Mucosa of rectum (tissue), 2 donors: ENCODE results near the gene OMG.

Experiments used
- H3K27ac ChIP-seq, 2 donors: one replicate each; pipeline ENCODE4 v1.7.0; 2013; ENCODE audit warnings: inconsistent platforms in 2 of 2, low read depth in 2 of 2, low read length in 2 of 2
- H3K27me3 ChIP-seq, 2 donors: one replicate each; pipeline ENCODE4 v1.7.0; 2013; ENCODE audit warnings: low read length in 2 of 2; ENCODE audit not compliant: control insufficient read depth in 2 of 2, insufficient read depth in 2 of 2
- H3K36me3 ChIP-seq, 2 donors: one replicate each; pipeline ENCODE4 v1.7.0; 2013; ENCODE audit warnings: low read length in 2 of 2; ENCODE audit not compliant: control insufficient read depth in 2 of 2, insufficient read depth in 2 of 2
- H3K4me1 ChIP-seq, 2 donors: one replicate each; pipeline ENCODE4 v1.7.0; 2013; ENCODE audit warnings: low read length in 2 of 2, mild to moderate bottlenecking in 1 of 2; ENCODE audit not compliant: control insufficient read depth in 2 of 2, insufficient read depth in 2 of 2
- H3K4me3 ChIP-seq, 2 donors: one replicate each; pipeline ENCODE4 v1.7.0; 2013; ENCODE audit warnings: low read length in 2 of 2
- H3K9ac ChIP-seq, 2 donors: one replicate each; pipeline ENCODE4 v1.7.0; 2013; ENCODE audit warnings: low read length in 2 of 2, low read depth in 1 of 2, mild to moderate bottlenecking in 1 of 2
- H3K9me3 ChIP-seq, 2 donors: one replicate each; pipeline ENCODE4 v1.7.0; 2013; ENCODE audit warnings: low read length in 2 of 2; ENCODE audit not compliant: control insufficient read depth in 2 of 2
- donor health status: healthy.
- donor health status: Normal muscosa, but diverticular disease.

The OMG gene

DNA sequence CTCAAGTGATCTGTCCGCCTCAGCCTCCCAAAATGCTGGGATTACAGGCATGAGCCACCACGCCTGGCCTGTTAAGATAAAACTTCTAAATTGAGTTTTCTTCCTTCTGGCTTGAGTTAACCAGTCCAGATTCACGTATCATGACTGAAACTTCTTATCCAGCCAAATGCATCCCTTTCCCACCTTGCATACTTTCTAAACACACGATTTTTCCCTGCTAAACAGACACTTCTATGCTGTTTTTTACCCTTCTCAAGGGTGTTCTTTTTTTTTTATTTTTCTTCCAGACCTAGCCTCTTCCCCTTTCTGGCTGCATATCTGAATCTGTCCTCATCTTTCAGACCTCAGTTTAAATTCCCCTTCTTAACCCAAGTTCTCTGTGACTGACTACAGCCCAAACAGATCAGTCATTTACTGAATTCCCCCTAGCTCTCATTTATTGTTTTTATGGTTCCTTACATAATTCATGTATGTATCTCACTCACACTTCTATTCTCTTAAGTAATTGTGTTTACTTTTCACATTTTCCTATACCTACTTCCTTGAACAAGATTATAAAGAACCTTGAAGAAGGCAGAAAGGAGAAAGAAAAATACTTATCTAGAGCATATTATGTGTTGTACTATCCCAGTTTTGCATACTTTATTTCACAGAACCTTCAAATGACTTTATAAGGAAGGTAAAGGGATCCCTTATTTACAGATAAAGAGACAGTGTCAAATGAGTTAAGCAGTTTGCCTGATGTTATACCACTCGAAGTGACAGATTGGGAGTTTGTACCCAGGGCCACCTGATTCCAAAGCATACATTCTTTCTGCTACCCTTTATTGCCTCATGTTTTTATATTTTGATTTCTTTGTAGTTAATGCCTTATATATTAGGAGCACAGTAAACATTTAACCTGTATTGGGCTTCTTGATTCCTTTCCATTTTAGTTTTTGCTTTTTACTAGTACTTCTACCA lies 11.6 kb upstream of the OMG start:
- peak overlapping the region in 1 of 2 donors; percentile 13 for H3K9ac ChIP-seq
- H3K4me3 ChIP-seq, result peak overlapping the region in 1 of 2 donors; percentile 20
- peak overlapping the region; percentile 67 for H3K27ac ChIP-seq
- H3K4me1 ChIP-seq, result peaks cover 5 to 10% of the 10 kb centered on the region in 2 donors
- no peaks in the 10 kb centered on the region for H3K27me3 ChIP-seq
- no peaks in the 10 kb centered on the region for H3K9me3 ChIP-seq
- H3K36me3 ChIP-seq, result peaks cover 7 to 11% of the 10 kb centered on the region in 2 donors

DNA sequence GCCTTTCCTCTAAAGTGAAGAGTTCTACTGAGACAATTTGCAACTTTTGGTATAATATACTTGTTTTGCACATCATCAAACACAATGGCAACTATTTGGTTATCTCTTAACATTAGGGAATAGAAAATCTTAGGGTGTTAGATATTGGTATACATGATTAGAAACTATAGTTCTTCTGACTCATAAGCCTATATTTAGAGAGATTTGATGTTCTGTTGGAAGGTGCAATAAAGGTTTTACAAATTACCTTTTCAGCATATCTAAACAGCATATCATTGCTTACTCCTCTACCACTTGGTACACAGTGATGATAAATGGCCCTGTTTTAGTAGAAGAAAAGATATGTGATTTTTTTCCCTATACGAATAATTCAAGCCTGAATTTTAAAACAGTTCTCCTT lies 10.6 kb upstream of the OMG start:
- H3K27ac ChIP-seq, result no peak overlapping the region

DNA sequence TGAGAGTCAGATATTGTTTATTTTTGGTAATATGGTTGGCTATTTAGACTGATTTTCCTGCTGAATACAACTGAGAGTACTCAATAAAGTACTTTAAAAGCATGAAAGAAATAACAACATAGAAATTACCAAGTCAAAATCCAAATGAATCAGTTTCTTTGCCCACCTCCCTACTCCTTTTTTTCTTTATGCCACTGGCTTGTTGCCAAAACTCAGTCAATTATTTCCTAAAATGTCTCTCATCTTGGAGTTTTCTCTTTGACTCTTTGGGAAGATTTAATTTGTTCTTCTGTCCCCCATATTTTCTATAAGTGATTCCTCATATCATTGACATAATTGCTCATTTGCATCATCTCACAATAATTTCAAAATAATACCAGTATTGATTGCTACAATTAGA lies 2.6 kb upstream of the OMG start:
- Histone ChIP-seq H3K9ac (no peak overlapping the region), H3K27me3 (no peaks in the 10 kb centered on the region)

More for the DNA sequence above, 10.6 kb upstream of the OMG start:
- Histone ChIP-seq H3K27me3 (no peaks in the 10 kb centered on the region), H3K4me1 (peaks cover 5 to 10% of the 10 kb centered on the region in 2 donors), H3K36me3 (peaks cover 7 to 11% of the 10 kb centered on the region in 2 donors), H3K4me3 (peak overlapping the region in 1 of 2 donors; percentile 20), H3K9me3 (no peaks in the 10 kb centered on the region), H3K9ac (no peak overlapping the region)

DNA sequence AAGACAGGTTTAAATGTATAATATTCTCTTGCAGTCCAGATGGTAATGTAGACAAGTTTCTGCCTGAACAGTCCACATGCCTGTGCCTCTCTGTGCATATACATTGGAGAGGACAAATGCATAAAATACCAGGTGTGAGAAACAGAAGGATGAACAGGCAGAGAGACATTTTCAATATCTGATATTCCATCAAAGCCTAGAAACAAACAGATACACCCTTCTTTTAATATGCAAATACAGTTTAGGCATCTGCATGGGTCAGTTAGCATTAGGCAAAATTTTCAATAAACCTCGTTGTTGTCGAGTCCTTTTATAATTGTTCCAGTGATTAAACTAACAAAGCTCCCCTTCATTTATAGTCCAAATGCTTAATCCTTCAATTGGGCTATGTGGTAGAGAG lies 897 bp downstream of the OMG start:
- Histone ChIP-seq H3K36me3 (peaks cover 0 to 3% of the 10 kb centered on the region in 2 donors), H3K27me3 (no peaks in the 10 kb centered on the region), H3K27ac (no peak overlapping the region), H3K9ac (no peak overlapping the region), H3K4me1 (no peaks in the 10 kb centered on the region), H3K4me3 (no peak overlapping the region), H3K9me3 (no peaks in the 10 kb centered on the region)

More for the DNA sequence above, 2.6 kb upstream of the OMG start:
- Histone ChIP-seq H3K27ac (no peak overlapping the region), H3K36me3 (peaks cover 3 to 4% of the 10 kb centered on the region in 2 donors), H3K4me1 (no peaks in the 10 kb centered on the region), H3K9me3 (no peaks in the 10 kb centered on the region), H3K4me3 (no peak overlapping the region)

DNA sequence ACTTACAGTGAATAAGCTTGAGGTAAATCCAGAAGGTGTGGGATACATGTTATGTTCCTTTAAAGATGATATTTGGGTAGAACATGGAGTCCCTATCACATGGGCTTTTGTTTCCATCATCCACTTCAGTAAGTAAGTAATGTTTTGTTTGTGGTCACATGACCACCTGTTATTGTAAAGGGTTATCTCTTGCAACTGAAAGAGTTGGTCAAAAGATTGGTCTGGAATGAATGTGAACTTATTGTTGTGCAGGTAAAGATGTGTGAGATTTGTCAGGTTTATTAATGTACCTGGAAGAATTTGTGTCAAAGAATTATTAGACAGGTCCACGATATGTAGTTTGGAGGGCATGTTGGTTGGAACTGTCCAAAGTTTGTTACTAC lies 1.6 kb downstream of the OMG start:
- Histone ChIP-seq H3K27me3 (no peaks in the 10 kb centered on the region), H3K4me3 (no peak overlapping the region), H3K4me1 (no peaks in the 10 kb centered on the region), H3K9me3 (no peaks in the 10 kb centered on the region), H3K36me3 (peaks cover 0 to 3% of the 10 kb centered on the region in 2 donors), H3K27ac (no peak overlapping the region), H3K9ac (no peak overlapping the region)

DNA sequence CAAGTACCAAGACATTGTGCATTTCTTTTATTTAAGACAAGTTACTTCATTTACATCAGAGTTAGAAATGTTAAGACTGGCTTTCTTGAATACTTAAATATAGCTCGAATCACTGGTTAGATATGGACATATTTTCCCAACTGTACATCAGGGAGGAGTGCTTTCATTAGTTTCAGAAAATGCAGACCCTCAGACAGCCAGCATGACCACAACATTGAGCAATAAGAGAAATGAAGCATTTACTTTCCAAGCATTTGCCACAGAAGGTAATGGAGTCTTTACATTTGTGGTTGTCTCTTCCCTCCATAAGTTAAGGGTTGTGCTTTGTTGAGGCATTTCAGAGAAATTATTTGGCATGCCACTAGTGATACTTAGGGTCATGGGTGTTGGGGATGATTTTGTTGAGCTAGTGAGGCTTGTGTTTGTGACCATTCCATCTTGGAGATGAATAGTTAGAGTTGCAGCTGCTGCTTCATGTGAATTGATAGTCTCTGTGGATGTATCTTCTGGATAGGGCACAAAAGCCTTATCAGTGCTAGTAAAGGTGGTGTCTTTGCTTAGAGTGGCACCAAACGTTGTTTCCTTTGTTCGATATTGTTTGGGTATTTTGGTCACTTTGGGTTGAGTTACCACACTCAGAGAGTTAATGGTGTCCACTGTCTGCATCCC lies 2.1 kb downstream of the OMG start:
- H3K9me3 ChIP-seq, result no peaks in the 10 kb centered on the region
- no peak overlapping the region for H3K27ac ChIP-seq
- H3K9ac ChIP-seq, result no peak overlapping the region
- peaks cover 0 to 3% of the 10 kb centered on the region in 2 donors for H3K36me3 ChIP-seq
- H3K4me3 ChIP-seq, result no peak overlapping the region
- peaks cover 0 to 4% of the 10 kb centered on the region in 2 donors for H3K4me1 ChIP-seq
- H3K27me3 ChIP-seq, result no peaks in the 10 kb centered on the region

DNA sequence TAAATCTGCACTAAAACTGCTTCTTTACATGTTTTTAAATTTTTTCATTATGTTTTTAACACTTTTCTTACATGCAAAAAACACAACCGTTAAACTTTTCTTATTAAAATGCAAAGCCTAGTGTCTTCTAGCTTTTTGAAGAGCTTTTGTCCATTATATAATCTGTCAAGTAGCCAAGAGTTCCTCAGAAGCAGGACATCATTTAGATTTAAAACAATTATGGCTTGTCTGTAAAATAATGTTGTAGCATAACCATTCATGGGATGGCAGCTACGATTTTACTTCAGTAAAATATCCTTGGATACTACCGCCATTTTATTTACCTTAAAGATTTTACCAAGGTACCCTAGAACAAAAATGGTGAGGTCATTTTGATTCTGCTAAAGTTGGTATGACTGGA lies 2.8 kb downstream of the OMG start:
- Histone ChIP-seq H3K4me3 (no peak overlapping the region), H3K27me3 (no peaks in the 10 kb centered on the region), H3K9ac (no peak overlapping the region), H3K27ac (no peak overlapping the region), H3K4me1 (peaks cover 0 to 4% of the 10 kb centered on the region in 2 donors), H3K36me3 (peaks cover 0 to 3% of the 10 kb centered on the region in 2 donors), H3K9me3 (no peaks in the 10 kb centered on the region)

DNA sequence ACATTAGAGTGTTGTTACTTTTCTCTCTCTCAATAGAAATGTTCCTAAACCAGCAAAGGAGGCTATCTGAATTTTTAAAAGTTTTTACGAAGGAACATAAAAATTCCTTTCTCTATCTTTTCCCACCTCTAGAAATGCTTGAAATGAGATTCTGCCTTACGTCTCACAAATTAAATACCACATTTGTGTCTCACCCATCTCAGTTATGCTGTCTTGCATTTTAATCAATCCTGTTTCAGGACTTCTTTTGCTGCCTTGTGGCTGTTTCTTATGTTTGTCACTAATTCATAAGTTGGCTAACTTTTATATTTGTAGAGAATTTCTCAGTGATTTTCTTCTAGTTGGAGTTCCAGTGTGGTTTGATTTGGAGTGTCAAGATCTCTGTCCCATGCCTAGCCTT lies 3.5 kb downstream of the OMG start:
- no peak overlapping the region for H3K4me3 ChIP-seq
- no peaks in the 10 kb centered on the region for H3K27me3 ChIP-seq
- H3K27ac ChIP-seq, result no peak overlapping the region
- no peaks in the 10 kb centered on the region for H3K9me3 ChIP-seq
- peaks cover 0 to 3% of the 10 kb centered on the region in 2 donors for H3K36me3 ChIP-seq
- H3K9ac ChIP-seq, result no peak overlapping the region
- H3K4me1 ChIP-seq, result peaks cover 0 to 4% of the 10 kb centered on the region in 2 donors

DNA sequence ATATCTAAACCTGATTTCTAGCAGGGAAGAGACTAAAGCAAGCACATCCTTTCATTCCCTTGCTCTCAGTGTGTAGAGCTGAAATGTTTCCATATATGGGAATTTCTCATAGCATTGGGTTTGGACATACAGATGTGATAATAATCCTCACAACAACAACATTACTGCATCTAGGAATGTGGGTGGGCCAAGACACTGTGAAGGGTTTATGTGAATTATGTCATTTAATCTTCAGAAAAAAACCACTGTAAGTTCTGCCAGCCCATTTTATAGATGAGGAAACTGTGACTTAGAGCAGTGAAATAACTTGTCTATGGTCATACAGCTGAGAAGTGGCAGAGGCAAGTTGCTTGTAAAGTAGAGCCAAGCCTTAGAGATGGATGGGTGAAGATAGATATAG lies 5.2 kb downstream of the OMG start:
- H3K27ac ChIP-seq, result no peak overlapping the region
- H3K4me1 ChIP-seq, result peaks cover 0 to 4% of the 10 kb centered on the region in 2 donors
- no peak overlapping the region for H3K9ac ChIP-seq
- no peak overlapping the region for H3K4me3 ChIP-seq
- no peaks in the 10 kb centered on the region for H3K9me3 ChIP-seq
- H3K36me3 ChIP-seq, result peaks cover 0 to 3% of the 10 kb centered on the region in 2 donors
- no peaks in the 10 kb centered on the region for H3K27me3 ChIP-seq

DNA sequence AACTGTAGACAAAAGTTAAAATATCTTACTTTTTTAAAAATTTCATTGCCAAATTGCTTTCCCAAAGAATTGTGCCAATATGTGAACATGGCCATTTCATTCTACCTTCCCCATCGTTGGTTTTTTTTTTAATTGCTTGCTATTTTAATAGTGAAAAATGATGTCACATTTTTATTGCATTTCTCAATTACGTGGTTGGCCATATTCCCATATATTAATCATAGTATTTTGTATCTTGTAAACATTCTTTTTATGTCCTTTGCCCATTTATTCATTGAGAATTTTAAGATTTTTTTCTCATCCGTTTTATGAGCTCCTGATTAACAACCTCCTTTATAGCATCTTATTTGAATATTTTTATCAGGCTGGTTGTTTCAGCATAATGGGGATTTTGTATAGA lies 7.2 kb downstream of the OMG start:
- H3K27me3 ChIP-seq, result no peaks in the 10 kb centered on the region
- no peak overlapping the region for H3K4me3 ChIP-seq
- H3K27ac ChIP-seq, result no peak overlapping the region
- H3K9me3 ChIP-seq, result no peaks in the 10 kb centered on the region
- H3K4me1 ChIP-seq, result peaks cover 0 to 4% of the 10 kb centered on the region in 2 donors
- H3K36me3 ChIP-seq, result peaks cover 0 to 1% of the 10 kb centered on the region in 2 donors
- no peak overlapping the region for H3K9ac ChIP-seq
